NOMO-1 treated with dmso at 0.1 percent for 144 hours (cell line): ENCODE data around the gene ZDHHC14.

Source experiments
- DNase-seq: peaks from one replicate; lab custom pipeline; 2025; ENCODE audit not compliant: unreplicated experiment; lab: John Stamatoyannopoulos, UW

Gene ZDHHC14

GRCh38 chr6:157442291-157442690, 61.3 kb downstream of the ZDHHC14 start:
- peak; percentile 25 for DNase-seq

DNA sequence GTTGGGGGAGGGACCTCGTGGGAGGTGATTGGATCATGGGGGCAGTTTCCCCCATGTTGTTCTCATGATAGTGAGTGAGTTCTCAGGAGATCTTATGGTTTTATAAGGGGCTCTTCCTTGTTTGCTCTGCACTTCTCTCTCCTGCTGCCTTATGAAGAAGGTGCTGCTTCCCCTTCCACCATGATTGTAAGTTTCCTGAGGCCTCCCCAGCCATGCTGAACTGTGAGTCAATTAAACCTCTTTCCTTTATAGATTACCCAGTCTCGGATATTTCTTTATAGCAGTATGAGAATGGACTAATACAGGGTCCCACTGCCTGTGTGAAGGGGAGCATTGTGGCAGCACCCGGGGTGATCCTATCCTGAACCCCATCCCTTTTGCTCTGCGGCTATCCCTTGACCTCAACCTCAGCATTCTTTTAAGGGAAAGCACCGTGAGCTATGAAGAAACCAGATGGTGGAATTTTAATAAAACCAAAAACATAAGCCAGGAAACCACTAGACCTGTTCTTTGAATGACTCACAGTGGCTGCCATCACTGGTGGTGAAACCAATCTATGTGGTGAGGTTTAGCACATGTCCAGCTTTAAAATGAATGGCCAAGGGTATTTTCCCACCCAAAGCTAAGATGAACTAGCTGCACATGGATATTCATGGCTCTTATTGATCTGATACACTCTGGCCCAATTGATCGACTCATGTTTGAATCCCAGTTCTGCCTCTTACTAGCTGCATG, 62.2 kb downstream of the ZDHHC14 start:
- DNase-seq, result no peak

DNA sequence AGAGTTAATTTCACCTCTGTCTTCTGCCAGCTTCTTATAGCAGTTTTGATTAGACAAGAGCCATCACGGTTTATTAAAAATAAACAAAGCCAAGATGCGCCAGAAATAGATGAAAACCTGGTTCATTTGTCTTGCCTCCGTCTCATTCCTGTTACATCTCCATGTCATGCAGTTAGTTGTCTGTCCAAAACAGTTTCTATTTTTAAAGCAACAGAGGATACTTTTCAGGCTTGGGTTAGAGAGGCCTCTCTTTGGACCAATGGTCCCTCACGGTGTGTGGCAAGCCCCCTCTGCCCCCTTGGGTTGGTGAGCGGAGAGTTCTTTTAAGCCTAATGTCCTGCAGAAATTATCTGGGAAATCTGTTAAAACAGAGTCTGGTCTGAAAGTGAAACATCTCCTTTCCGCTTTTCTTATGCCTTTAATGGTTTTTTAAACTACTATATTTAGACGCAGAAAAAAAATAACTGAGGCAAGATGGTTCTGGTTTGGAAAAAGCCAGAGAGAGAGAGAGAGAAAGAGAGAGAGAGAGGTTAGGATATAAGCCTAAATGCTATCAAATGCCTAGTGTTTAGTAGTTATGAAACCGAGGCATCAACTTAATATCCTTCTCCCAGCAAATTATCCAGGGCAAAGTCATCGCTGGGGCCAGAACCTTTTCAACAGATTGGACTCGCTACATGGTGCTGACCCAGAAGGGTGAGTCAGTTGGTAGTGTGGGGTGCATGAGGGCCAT, 64.5 kb downstream of the ZDHHC14 start:
- no peak for DNase-seq

GRCh38 chr6:157447735-157448134, 66.7 kb downstream of the ZDHHC14 start:
- DNase-seq, result no peak

DNA sequence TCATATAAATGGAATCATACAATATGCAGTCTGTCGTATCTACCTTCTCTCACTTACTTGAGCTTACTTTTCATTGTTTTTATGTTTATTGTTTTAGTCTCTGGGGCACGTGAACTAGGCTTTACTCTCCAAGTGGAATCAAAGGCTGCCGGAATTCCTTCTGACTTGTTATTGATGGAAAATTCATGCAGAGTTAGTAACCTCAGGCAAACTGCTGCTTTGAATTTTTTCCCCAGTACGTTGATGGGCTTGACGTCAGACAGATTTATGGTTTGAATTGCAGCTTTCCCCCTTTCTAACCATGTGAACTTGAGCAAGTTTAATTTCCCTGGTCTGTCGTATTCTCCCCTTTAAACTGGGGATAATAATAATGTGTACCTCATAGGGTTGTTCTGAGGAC, 68.6 kb downstream of the ZDHHC14 start:
- DNase-seq, result no peak

- DNase-seq, result no peak
Observed at GRCh38 chr6:157450931-157451742, 70.1 kb downstream of the ZDHHC14 start.

- DNase-seq, result no peak
Observed at GRCh38 chr6:157452096-157452495, 71.1 kb downstream of the ZDHHC14 start.

DNA sequence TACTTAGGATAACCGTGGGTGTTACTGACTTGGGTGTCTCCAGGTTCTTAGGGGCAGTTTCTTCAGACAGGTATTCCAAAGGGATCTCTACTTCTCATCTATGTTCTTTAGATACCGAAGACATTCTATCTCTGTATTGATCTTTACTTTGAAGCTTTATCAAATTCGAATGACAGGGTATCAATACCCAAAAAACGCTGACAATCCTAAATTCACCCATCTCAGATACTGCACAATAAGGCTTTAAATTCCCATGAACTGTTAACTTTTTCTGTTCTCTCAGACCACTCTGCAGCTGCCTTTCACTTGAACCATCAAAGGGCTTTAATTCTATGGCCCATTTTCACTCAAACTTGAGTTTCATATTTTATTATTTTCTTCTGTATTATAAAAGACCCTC, 72.1 kb downstream of the ZDHHC14 start:
- DNase-seq, result no peak

GRCh38 chr6:157453978-157454377, 73.0 kb downstream of the ZDHHC14 start:
- DNase-seq, result no peak

- no peak for DNase-seq
Observed at GRCh38 chr6:157454762-157455714, 74.0 kb downstream of the ZDHHC14 start.

- DNase-seq, result no peak
Observed at GRCh38 chr6:157455731-157456523, 74.9 kb downstream of the ZDHHC14 start.

- DNase-seq, result no peak
Observed at GRCh38 chr6:157456524-157456829, 75.5 kb downstream of the ZDHHC14 start.

DNA sequence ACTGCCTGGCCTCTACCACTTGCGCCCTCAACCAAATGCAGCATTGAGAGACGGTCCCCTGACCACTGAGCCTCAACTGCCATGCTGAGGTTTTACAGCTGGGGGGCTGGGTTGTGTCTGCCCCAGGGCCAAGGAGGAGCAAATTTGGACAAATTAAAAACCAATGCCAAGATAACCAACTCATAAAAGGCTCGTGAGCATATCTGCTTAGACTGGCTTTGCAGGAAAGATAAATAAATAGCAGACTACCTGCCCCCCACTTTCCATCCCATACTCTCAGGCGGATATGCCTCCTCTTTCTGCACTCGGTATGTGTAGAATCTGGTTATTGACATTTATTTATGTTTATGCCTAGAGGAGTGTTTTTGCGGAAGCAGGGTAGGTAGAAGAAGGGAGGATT, 76.8 kb downstream of the ZDHHC14 start:
- no peak for DNase-seq

DNA sequence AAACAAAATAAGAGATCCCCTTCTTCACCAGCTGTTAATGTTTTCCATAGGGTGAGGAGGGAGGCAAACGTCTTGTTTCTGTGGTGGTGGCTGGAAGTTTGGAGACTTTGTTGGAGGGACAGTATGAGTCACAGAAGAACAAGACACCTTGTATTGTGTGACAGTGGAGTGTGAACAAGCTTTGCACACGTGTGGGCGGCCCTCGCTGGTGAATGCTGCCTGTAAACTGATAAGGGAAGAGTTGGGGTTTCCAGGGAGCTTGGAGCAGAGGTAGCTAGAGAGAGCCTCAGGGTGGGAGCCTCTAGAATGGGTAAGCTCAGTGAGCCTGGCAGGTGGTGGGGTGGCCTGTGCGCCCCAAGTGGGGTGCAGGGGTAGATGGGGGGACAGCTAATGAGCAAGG, 78.3 kb downstream of the ZDHHC14 start:
- no peak for DNase-seq

DNA sequence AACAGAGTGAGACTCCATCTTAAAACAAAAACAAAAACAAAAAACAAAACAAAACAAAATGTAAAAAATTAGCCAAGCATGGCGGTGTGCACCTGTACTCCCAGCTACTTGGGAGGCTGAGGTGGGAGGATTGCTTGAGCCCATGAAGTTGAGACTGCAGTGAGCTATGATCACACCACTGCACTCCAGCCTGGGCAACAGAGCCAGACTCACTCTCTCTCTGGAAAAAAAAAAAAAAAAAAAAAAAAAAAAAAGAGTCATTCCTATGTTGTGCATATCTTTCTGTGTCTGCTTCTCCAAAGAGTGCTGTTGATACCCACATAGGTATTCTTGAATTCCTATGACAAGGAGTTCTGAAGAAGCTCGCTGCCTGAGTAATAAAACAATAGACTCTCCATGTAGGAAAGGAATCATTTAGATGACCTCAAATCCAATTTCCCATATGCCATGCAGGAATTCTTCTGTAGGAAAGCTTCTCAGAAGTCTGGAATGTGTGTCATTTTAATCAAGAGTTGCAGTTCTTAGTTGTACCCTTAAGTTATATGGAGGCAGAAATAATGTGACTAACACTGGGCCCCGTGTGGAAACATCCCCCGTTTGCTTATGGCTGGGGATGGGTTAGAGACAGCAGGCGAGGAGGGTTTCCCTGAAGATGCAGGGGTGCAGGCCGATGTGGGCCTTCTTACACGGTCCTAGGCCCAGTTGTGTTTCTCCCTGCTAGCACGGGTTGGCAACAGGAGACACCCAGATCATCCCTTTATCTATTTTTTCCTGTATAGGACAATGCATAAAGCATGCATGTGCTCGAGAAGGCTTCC, 79.4 kb downstream of the ZDHHC14 start:
- DNase-seq, result no peak

DNA sequence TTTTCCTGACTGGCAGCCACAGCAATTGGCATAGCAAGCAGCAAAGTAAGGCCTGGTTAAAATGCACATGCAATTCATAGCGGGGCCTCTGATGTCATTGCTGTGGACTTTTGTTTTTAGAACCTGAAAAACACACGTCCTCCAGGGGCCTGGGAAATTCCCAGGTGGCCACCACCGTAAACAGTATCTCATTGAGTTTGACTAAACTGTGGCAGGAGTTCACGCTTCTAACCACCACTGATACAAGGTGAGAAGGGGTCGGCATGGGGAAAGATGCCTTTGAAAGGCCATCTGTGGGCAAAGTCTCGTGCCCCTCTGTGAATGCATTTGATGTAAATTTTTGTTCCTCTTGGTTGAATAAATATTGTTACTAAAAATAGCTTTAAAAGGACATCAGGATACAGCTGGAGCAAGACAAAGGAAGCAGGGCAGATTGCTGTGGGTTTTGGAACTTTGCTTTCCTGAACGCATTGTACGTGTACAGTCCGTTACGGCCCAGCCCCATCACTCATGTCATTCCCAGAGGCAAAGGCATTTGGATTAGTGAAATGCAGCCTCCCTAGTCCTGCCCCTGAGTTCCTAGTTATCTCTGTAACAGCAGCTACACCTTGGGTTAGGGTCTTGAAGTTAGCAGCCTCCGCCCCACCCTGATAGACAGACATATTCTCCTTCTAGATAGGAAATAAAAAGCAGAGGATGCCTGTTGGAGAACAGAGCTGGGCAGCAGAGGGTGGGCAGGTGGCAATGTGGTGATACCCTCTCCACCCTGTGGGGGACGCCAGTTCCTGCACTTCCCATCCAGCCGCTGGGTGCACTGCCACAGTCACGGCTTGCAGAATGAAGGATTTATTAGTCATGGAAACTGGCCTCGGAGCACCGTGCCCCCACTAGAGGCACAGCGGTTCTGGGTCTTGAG, 80.3 kb downstream of the ZDHHC14 start:
- no peak for DNase-seq

- no peak for DNase-seq
Observed at GRCh38 chr6:157462956-157463742, 82.2 kb downstream of the ZDHHC14 start.
